ENCODE measurements around the gene IQUB.

GRCh38 chr7:123472750-123473445 lies 61.5 kb downstream of the IQUB start:
- TF ChIP-seq POLR2A (IDR thresholded peaks at IDR 0.05; ENCODE audit: low read length) (no peak), GATA1 (IDR thresholded peaks at IDR 0.05; ENCODE audit: low read depth, low read length) (no peak)
